GM12873 (cell line): ENCODE measurements around the gene EMX1.

Experiments
- TF ChIP-seq, protein P1 (sequence below): IDR thresholded peaks from 2 replicates; pipeline ENCODE4 v1.5.1; 2012; ENCODE audit warnings: low read depth, mild to moderate bottlenecking, moderate library complexity, low read length, control low read depth; ENCODE audit not compliant: insufficient read depth; ENCODE audit errors: missing control alignments

Gene EMX1

DNA sequence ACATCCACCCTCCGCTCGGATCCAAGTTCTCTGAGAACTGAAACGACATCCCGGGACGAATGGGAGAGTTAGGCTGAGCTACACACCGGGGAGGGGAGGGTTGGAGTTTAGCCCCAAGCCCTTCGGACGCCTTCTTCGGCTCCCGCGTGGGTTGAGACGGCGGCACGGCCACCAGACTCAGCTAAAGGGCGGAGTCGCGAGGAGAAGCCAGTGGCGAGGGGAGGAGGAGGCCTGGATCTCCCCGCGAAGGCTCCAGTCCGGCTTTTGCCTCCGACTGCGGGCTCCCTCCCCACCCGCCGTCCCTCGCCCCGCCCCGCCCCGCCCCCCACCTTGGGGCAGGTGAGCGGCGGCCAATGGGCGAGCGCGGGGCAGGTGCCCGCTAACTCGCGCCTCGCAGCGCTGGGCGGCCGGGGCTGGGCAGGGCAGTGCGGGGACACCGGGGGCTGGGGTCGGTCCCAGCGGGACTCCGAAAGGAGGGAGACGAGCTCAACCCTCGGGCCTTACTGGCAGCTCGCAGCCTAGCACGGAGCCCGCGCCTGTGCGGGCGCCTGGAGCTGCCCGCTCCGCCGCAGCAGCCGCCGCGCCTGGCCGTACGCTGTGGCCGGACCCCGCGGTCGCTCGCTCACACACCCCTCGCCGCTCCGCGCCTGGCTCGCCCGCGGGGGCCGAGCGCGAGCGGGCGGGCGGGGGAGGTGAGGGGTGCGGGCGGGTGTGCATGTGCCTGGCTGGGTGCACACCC lies at the start of gene EMX1:
TSS of gene EMX1 (plus strand) at position 382 of the 739 bp plus-strand sequence. CDS start at position 716, 334 bp downstream.
- TF ChIP-seq, protein P1, sequence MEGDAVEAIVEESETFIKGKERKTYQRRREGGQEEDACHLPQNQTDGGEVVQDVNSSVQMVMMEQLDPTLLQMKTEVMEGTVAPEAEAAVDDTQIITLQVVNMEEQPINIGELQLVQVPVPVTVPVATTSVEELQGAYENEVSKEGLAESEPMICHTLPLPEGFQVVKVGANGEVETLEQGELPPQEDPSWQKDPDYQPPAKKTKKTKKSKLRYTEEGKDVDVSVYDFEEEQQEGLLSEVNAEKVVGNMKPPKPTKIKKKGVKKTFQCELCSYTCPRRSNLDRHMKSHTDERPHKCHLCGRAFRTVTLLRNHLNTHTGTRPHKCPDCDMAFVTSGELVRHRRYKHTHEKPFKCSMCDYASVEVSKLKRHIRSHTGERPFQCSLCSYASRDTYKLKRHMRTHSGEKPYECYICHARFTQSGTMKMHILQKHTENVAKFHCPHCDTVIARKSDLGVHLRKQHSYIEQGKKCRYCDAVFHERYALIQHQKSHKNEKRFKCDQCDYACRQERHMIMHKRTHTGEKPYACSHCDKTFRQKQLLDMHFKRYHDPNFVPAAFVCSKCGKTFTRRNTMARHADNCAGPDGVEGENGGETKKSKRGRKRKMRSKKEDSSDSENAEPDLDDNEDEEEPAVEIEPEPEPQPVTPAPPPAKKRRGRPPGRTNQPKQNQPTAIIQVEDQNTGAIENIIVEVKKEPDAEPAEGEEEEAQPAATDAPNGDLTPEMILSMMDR, result no peak

DNA sequence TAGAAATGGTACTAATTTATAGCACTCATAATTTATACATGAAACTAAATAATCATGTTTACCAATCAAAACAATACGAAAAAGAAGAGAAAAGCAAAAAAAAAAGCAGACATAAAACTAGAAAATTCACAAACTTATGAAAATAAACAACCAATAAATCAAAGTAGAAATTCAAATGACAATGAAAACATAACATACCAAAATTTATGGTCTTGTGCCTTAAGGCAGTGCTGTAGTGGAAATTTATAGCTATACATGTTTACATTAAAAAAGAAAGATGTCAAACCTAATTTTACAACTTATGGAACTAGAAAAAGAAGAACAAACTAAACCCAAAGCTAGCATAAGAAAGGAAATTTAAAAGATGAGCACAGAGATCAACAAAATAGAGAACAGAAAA lies 46.3 kb upstream of the EMX1 start:
- TF ChIP-seq, protein P1, result no peak

DNA sequence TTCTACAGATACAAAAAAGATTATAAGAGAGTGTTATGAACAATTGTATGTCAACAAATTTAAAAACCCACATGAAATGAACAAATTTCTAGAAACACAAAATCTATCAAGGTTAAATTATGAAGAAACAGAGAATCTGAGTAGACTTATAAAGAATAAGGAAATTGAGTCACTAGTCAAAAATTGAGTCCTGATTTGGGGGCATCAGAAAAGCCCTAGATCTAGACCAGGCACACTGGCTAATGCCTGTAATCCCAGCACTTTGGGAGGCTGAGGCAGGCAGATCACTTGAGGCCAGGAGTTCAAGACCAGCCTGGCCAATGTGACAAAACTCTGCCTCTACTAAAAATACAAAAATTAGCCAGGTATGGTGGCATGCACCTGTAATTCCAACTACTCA lies 45.4 kb upstream of the EMX1 start:
- TF ChIP-seq, protein P1, result no peak

DNA sequence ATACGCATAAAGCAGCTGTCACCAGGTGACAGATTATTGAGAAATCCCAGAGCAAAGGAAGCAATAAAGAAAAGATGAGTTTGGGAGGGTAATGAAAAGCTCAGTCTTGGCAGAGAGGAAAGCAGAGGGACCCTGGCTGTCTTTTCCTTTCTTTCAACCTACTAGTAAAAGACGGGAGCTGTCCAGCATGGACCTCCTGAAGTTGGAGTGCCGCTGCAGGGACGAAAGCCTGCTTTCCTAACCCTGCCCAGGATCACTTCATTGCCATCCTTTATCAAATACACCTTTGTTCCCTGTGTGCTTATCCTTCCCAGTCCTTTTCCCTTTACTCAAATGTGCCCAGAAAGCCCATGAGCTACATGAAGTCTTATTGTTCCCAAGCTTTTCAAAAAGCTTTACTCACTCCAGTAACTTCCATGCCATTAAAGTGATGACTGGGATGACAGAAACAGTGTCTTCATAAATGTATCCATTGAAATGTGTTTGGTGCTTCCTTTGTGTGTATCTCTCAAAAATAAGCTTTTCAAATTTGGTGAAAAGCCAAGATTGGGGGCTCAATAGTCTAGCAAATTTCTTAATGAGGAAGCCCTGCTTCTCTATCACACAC lies 33.9 kb upstream of the EMX1 start:
- TF ChIP-seq, protein P1, result no peak

DNA sequence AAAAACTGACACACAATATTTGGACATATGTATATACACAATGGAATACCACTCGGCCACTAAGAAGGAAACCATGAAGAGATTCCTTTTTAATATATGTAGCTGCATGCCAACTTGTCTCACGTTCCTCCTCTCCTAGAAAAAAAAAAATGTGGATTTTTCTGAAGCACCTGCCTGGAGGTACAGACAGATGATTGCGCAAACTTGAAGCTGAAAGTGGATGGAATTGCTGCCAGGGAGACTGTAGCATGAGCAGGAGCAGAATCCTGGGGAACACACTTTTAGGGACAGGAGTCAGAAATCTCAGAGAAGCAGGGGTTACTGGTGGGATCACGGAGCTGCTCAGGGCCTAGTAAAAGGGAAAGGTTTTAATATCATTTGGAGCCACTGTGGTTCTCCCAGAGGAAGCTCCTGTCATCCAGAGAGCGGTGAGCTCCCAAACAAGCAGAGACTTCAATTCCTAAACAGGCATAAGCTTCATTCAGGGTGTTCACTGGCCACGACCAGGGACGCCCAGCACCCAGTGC lies 30.8 kb upstream of the EMX1 start:
- TF ChIP-seq, protein P1, result no peak

DNA sequence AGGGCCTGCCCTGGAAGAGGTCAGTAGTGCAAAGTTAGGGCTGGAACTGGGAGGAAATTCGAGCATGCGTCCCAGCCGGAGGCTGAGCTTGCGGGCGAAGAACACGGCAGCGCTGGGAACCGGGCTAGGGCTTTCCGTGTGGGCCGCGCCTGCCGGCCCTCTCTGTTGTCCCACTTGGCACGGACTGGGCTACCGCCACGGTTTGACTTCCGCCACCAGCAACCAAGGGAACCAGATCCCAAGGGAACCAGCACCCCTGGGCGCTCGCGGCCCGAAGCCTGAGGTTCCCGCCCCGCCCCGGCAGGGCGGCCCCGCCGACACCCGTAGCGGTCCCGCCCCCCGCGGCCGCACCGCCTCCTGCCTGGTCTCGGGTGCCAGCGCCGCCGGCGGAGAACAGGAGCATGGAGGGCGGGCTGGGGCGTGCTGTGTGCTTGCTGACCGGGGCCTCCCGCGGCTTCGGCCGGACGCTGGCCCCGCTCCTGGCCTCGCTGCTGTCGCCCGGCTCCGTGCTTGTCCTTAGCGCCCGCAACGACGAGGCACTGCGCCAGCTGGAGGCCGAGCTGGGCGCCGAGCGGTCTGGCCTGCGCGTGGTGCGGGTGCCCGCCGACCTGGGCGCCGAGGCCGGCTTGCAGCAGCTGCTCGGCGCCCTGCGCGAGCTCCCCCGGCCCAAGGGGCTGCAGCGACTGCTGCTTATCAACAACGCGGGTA lies 30.1 kb upstream of the EMX1 start, which contains the start of gene SPR:
TSS of gene SPR (plus strand) at position 377 of the 708 bp plus-strand sequence. CDS start at position 402, 25 bp downstream.
- TF ChIP-seq, protein P1, result peak; percentile 2

DNA sequence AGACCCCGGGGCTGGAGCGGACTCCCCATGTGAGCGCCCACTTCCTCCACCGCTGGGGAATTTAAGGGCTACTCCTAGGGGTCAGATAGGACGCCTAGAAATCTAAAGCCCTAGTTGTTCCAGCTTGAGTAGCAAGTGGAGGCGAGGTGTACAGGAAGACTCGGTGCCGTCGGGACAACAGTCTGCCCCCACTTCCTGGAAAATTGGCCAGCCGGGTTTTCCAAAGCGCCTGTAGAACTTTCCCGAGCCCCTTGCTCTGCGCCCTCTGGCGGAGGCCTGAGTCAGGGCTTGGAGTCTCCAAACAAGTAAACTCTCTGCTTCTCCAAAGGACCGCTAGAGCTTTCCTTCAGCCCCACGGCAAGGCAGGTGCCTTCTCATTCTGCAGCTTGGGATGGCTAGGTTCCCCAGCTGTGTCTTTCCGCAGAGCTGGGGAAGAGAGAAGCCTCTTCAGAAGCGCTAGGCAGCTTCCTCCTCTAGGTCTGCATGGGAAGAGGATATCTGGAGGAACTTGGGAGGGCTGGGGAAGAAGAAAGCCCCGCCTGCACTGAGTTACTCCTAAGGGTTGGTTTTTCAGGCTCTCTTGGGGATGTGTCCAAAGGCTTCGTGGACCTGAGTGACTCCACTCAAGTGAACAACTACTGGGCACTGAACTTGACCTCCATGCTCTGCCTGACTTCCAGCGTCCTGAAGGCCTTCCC lies 29.4 kb upstream of the EMX1 start:
- TF ChIP-seq, protein P1, result peak; percentile 96
